ENCODE measurements around the gene KRT74.

DNA sequence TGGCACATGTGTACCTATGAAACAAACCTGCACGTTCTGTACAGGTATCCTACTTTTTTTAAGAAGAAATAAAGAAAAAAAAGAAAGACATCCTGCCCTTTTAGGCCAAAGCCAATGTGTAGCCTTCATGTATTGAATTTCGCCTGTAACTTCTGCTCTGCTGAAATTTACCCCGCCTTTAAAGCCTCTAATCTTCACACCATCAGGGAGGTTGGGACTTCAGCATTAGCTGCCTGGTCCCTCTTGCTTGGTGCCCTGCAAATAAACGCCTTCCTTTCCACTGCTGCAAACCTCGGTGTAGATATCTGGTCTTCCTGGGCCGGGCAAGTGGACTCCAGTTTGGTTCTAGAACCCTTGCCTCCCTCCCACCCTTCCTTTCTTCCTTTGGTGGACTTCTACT, 18.1 kb downstream of the KRT74 start:
- TF ChIP-seq, protein P1, sequence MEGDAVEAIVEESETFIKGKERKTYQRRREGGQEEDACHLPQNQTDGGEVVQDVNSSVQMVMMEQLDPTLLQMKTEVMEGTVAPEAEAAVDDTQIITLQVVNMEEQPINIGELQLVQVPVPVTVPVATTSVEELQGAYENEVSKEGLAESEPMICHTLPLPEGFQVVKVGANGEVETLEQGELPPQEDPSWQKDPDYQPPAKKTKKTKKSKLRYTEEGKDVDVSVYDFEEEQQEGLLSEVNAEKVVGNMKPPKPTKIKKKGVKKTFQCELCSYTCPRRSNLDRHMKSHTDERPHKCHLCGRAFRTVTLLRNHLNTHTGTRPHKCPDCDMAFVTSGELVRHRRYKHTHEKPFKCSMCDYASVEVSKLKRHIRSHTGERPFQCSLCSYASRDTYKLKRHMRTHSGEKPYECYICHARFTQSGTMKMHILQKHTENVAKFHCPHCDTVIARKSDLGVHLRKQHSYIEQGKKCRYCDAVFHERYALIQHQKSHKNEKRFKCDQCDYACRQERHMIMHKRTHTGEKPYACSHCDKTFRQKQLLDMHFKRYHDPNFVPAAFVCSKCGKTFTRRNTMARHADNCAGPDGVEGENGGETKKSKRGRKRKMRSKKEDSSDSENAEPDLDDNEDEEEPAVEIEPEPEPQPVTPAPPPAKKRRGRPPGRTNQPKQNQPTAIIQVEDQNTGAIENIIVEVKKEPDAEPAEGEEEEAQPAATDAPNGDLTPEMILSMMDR (IDR thresholded peaks at IDR 0.05): no peak
- no peak for TF ChIP-seq ZFX (IDR thresholded peaks at IDR 0.05; ENCODE audit: borderline replicate concordance)

All from 22Rv1 (cell line).